Right lobe of liver (tissue), 6 donors: ENCODE measurements around the gene ZNF451. TPM values are rescaled to one million over a fixed set of nuclear protein-coding genes. Genes with fewer than 3 reads are reported as not detected.
"Not testable (repeated sequence)": the region's sequence is repeated elsewhere in the genome, so short reads cannot be mapped to it uniquely, and the experiment has no call there.

Experiments used
- ATAC-seq, 4 donors: fragments of 200-7000 bp; cut with Tn5 transposase; one replicate each; pipeline ENCODE4 v1.9.1; 2020; ENCODE audit warnings: mild to moderate bottlenecking in 4 of 4, moderate library complexity in 4 of 4
- DNase-seq, 3 donors: peaks; one replicate each; pipeline ENCODE4 v3.0.0-alpha.2; 2020
- H3K27ac ChIP-seq, 3 donors: fragments of 200-600 bp; one replicate each; pipeline ENCODE4 v1.8.0; 2022
- H3K27me3 ChIP-seq, 2 donors: fragments of 200-600 bp; one replicate each; pipeline ENCODE4 v1.8.0; 2022
- H3K36me3 ChIP-seq, 4 donors: fragments of 200-600 bp; sonication (generic) in 1 of 4; one replicate each; pipeline versions ENCODE4 v1.5.1 to v1.8.0; 2017 to 2022; ENCODE audit warnings: control low read depth in 1 of 4
- H3K4me1 ChIP-seq, 4 donors: fragments of 200-600 bp; sonication (generic) in 1 of 4; one replicate each; pipeline versions ENCODE4 v1.5.1 to v1.8.0; 2017 to 2022; ENCODE audit warnings: control low read depth in 1 of 4
- H3K4me3 ChIP-seq, 3 donors: fragments of 200-600 bp; one replicate each; pipeline ENCODE4 v1.8.0; 2022
- H3K9me3 ChIP-seq, 4 donors: fragments of 200-600 bp; sonication (generic) in 1 of 4; one replicate each; pipeline versions ENCODE4 v1.5.1 to v1.8.0; 2017 to 2022; ENCODE audit warnings: control low read depth in 1 of 4
- CTCF ChIP-seq, 4 donors: fragments of 200-600 bp in 3 of 4; fragments of 450-650 bp in 1 of 4; IDR thresholded peaks; one replicate each; pipeline versions ENCODE4 v1.5.1 to v1.8.0; 2016 to 2022; ENCODE audit warnings: antibody characterized with exemption in 4 of 4, mild to moderate bottlenecking in 2 of 4
- POLR2A ChIP-seq: fragments of 450-650 bp; IDR thresholded peaks from one replicate; pipeline ENCODE4 v1.6.1; 2017; ENCODE audit warnings: antibody characterized with exemption, mild to moderate bottlenecking
- whole genome bisulfite sequencing: methylation state at CpG from one replicate; pipeline ENCODE4 v1.1.6; 2018; ENCODE audit warnings: low coverage, low lambda C conversion rate; ENCODE audit not compliant: insufficient coverage; ENCODE audit errors: missing lambda C conversion rate; 5-methylcytosine and 5-hydroxymethylcytosine counted together
- intact Hi-C, 2 donors: fragments of 100-400 bp; cut with DNase I; formaldehyde crosslinking; loops; one replicate each; pipeline versions ENCODE4 v1.11.2 to v1.14.1; 2022
- long read RNA-seq: library from polyadenylated mRNA; unstranded; transcript quantifications from one replicate; pipeline ENCODE4 v2.0.0, GENCODE V29; 2019
- total RNA-seq, 6 experiments: library from RNA; depleted of rRNA in 2 of 6; stranded (reverse); fragments of >200 nt in 2 of 6; fragmentation: NEBNext Ultra II Directional in 3 of 6; extraction: Animal tissue kit (Norgen Biotek cat#: 25700) in 3 of 6; gene quantifications; one replicate each; pipeline versions ENCODE4 v1.1.0 to v1.2.4, GENCODE V29; 2016 to 2023
- donor health status: DM: no; HTN: yes; CAD: no.
- donor health status: DM: no; HTN: no; CAD: no.
- donor health status: DM: no; HTN: no; CAD: no.
- donor health status: DM: no; HTN: yes; CAD: no.
- donor health status: DM: no; HTN: yes; CAD: no.

ZNF451 gene
- total RNA-seq: 10 to 100 TPM; 14.4 to 24.9 (median 19.1) TPM
- long read RNA-seq, partial matches to known transcripts: 1 of 4 reads
- long read RNA-seq, other reads (novel, unspliced or antisense): 2 of 4 reads

- Histone ChIP-seq H3K4me1 (peaks cover 0 to 19% (median 9%) of the 10 kb centered on the region in 4 donors), H3K27me3 (no peaks in the 10 kb centered on the region), H3K36me3 (no peaks in the 10 kb centered on the region), H3K4me3 (peak within 1 kb of the TSS; percentile 34 to 68 (median 64)), H3K9me3 (no peaks in the 10 kb centered on the region), H3K27ac (peak within 1 kb of the TSS; percentile 41 to 64 (median 63))
- DNase-seq (peak; percentile 98 to 99 (median 99)), ATAC-seq (peak; percentile 98)
- WGBS: under 1% methylated on average over 32 of the region's 58 CpGs
- intact Hi-C loops: no loop called here
- peak; percentile 93 for TF ChIP-seq POLR2A
- peak in 1 of 4 donors; percentile 7 for TF ChIP-seq CTCF (IDR thresholded peaks at IDR 0.05)
Observed at GRCh38 chr6:57089687-57090457, at the start of gene ZNF451. Gene ZNF451 (plus strand): TSS chr6:57090188. CDS start chr6:57090254, 66 bp downstream.

GRCh38 chr6:57044061-57044460 is 45.9 kb upstream of the ZNF451 start:
- DNase-seq, intact Hi-C loops, H3K27ac ChIP-seq, H3K4me3 ChIP-seq, H3K4me1 ChIP-seq, H3K27me3 ChIP-seq, H3K9me3 ChIP-seq, H3K36me3 ChIP-seq, ATAC-seq: not testable (repeated sequence)
- 57% methylated on average over 1 of the region's 1 CpG for WGBS

GRCh38 chr6:57044568-57044967 is 45.4 kb upstream of the ZNF451 start:
- DNase-seq (no peak), ATAC-seq (no peak)
- intact Hi-C loops: no loop called here
- Histone ChIP-seq H3K27ac (no peak overlapping the region), H3K27me3 (no peaks in the 10 kb centered on the region), H3K4me3 (no peak overlapping the region), H3K4me1 (no peaks in the 10 kb centered on the region), H3K9me3 (no peaks in the 10 kb centered on the region), H3K36me3 (peaks cover 0 to 3% (median 0%) of the 10 kb centered on the region in 4 donors)
- TF ChIP-seq POLR2A: no peak
- no peak for TF ChIP-seq CTCF (IDR thresholded peaks at IDR 0.05)
- 58% methylated on average over 2 of the region's 2 CpGs for WGBS

- H3K9me3 ChIP-seq, H3K27me3 ChIP-seq, H3K4me1 ChIP-seq, intact Hi-C loops, H3K36me3 ChIP-seq: not testable (repeated sequence)
- ATAC-seq: peak; percentile 99 to 100 (median 100)
- Histone ChIP-seq H3K27ac (peak within 1 kb of the TSS in 2 of 3 donors; percentile 36 to 40), H3K4me3 (peak within 1 kb of the TSS; percentile 47 to 61 (median 52))
- DNase-seq: peak; percentile 95 to 96 (median 96)
- peak; percentile 91 for TF ChIP-seq POLR2A
- WGBS: 0% methylated on average over 11 of the region's 78 CpGs
Observed at GRCh38 chr6:57046332-57047256, 43.4 kb upstream of the ZNF451 start, which contains the start of gene KIAA1586. Gene KIAA1586 (plus strand): TSS chr6:57046693. CDS start chr6:57046756, 63 bp downstream.

- ATAC-seq: peak in 1 of 4 donors; percentile 10
- WGBS: no CpG with 5 or more reads among the region's 5 CpGs
- H3K9me3 ChIP-seq, H3K4me1 ChIP-seq, DNase-seq, H3K4me3 ChIP-seq, H3K36me3 ChIP-seq, intact Hi-C loops, H3K27me3 ChIP-seq, H3K27ac ChIP-seq: not testable (repeated sequence)
Observed at GRCh38 chr6:57047257-57047585, 42.8 kb upstream of the ZNF451 start.

GRCh38 chr6:57047859-57048258 is 42.1 kb upstream of the ZNF451 start:
- H3K4me3 ChIP-seq, ATAC-seq, H3K4me1 ChIP-seq, DNase-seq, intact Hi-C loops, H3K27me3 ChIP-seq, H3K9me3 ChIP-seq, H3K36me3 ChIP-seq, H3K27ac ChIP-seq: not testable (repeated sequence)
- WGBS: 40% methylated on average over 1 of the region's 6 CpGs
